Measurements from ENCODE around the gene CSGALNACT2.
A peak's percentile ranks its signal among the peaks of the same experiment; 100 is the strongest.

Gene CSGALNACT2

DNA sequence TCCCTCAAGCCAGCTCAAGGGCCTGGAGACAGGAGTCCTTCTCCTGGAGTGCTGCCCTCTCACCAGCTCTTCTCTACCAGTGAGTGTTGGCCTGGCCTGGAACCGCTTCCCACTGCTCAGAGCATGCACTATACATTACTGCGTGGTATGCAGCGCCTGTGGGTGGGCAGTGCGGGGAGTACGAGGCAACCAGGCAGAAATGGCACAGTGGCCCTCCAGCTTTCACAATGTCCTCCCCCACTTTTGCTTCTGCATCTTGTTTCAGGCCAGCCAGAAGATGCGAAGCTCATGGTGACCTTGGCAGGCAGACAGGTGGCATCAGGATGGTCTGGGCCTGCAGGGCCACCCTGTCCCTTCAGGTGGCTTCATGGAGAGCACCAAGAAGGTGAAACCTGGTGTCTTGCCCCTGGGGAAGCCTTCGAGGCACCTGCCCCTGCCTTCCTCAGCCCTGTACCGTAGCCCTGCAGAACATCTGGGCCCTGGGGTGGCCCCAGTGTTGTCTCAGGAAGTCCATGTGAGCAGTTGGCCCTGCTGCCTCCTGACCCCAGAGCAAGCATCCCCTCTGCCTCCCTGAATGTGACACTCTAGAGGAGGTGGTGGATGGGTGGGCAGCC is 92.8 kb downstream of the CSGALNACT2 start:
- DNase-seq: no peak

DNA sequence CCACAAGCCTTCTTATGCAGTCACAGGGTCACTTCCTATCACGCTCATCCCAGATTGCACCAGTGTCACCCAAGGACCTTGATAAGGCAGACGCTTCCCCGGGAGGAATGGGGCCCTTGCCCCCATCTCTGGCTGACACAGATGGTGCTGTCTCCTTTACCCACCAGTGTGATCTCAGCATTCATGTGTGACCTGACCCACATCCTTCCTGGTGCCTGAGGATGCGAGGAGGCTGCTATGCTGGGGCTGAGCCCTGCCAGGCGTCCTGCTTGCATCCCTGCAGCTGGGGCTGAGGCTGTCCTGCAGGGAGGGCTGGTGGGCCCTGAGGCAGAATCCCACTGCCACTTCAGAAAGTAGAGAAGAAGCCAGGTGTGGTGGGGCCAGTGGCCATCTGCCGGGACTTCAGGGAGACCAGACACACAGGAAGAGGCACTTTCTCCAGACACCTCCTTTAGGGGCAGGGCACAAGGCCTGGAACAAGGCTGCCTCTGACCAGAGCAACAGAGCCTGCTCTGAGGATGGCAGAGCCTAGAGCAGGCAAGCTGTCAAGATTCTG is 93.4 kb downstream of the CSGALNACT2 start:
- DNase-seq: peak; percentile 43

DNA sequence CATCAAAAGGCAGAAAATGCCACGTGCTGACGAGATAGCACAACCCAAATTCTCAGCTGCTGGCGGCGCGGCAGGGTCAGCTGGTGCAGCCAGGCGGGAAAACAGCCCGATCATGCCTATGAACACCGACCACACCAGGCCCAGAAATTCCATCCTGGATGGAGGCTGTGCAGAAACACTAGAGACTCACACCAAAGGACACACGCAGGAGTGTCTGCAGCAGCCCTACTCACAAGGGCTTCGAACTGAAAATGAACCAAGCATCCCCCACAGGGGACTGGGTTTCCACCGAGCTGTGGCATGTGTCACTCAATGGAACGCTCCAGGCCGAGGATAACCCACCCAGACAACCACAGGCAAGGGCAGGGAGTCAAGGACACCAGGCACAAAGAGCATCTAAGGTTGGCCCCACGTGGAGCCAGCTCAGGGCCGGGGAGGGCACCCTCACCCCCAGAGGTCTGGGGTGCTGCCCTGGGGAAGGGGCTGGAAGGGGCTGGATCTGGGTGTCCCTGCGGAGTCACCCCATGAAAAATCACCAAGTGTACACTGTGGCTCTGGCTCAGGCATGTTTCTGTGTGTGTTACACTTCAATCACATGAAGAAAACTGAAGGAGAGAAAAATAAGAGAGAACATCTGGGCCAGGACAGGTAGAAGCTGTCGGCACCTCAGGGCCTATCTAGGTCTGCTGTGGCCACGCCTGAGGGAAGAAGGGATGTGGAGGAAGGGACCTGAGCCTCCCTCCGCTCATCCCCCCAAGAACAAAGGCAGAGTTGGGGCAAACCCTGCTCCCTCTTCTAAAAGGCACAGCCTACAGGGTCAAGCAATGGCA is 95.6 kb downstream of the CSGALNACT2 start:
- no peak for DNase-seq

DNA sequence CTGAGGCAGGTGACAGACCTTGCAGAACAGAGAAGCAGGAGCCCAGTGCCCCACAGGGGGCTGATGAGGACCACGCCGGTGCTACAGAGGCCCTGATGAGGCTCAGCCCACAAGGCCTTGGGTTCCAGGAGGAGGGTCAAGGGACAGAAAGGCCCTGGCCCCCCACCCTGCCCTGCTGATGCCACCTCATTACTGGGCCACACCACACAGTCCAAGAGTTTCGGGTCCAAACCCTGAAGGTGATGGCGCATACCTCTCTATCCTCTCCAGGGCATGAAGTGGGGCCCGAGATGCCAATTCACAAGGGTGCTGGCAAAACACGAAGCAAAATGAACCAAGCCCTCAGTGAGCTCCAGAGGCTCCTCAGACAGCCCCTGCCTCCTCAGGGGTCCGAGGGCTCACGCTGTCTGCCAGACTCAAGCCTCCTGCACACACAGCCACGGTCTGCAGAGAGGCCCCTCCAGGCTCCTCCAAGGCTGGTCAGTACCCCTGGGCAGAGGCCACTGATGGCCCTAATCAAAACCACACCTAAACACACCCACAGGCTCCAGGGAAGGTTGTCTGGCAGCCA is 96.3 kb downstream of the CSGALNACT2 start:
- no peak for DNase-seq

Data from activated effector memory CD4-positive, alpha-beta T cell treated with Interleukin-2 at 50 U/mL for 16 hours (primary cell).